Measurements from ENCODE around the gene DISC1. TPM values are rescaled to one million over a fixed set of nuclear protein-coding genes. Genes with fewer than 3 reads are reported as not detected.

Gene DISC1
- total and polyA plus RNA-seq, 2 experiments from 2014 or later: 6.5 to 11.5 TPM

- H3K4me1 ChIP-seq (ENCODE audit: low read depth): no peaks in the 10 kb centered on the region
- H3K9me3 ChIP-seq (ENCODE audit: low read depth): no peaks in the 10 kb centered on the region
- TF ChIP-seq, protein P1, sequence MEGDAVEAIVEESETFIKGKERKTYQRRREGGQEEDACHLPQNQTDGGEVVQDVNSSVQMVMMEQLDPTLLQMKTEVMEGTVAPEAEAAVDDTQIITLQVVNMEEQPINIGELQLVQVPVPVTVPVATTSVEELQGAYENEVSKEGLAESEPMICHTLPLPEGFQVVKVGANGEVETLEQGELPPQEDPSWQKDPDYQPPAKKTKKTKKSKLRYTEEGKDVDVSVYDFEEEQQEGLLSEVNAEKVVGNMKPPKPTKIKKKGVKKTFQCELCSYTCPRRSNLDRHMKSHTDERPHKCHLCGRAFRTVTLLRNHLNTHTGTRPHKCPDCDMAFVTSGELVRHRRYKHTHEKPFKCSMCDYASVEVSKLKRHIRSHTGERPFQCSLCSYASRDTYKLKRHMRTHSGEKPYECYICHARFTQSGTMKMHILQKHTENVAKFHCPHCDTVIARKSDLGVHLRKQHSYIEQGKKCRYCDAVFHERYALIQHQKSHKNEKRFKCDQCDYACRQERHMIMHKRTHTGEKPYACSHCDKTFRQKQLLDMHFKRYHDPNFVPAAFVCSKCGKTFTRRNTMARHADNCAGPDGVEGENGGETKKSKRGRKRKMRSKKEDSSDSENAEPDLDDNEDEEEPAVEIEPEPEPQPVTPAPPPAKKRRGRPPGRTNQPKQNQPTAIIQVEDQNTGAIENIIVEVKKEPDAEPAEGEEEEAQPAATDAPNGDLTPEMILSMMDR (IDR thresholded peaks at IDR 0.05; ENCODE audit: low read depth, low read length): no peak
- no peak overlapping the region for H3K4me3 ChIP-seq
- DNase-seq (ENCODE audit: low read depth in 1 of 2, low spot score in 1 of 2): no peak
- no peak overlapping the region for H3K27ac ChIP-seq
- H3K27me3 ChIP-seq: no peaks in the 10 kb centered on the region
- H3K36me3 ChIP-seq: no peaks in the 10 kb centered on the region
These were observed 62.4 kb downstream of the DISC1 start for GRCh38 chr1:231688989-231689388.

DNA sequence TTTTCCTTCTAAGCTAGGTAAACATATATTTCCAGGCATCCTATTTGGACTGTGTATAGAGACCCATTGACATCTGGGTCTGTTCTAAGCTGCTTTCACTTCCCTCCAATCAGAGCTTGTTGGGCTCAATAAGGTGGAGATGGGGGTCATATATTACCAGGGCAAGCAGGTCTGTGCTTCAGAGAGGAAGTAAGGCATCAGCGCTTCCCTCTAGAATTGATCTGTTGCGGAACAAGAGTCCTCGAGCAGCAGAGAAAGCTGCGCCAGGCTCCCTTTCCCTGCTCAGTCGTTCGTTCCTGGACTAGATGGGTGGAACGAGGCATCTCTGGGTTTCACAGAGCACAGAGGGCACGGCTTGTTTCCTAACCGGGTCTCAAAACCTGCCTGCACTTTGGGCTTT lies 63.5 kb downstream of the DISC1 start:
- H3K9me3 ChIP-seq (ENCODE audit: low read depth): no peaks in the 10 kb centered on the region
- H3K27me3 ChIP-seq: no peaks in the 10 kb centered on the region
- H3K36me3 ChIP-seq: no peaks in the 10 kb centered on the region
- no peaks in the 10 kb centered on the region for H3K4me1 ChIP-seq (ENCODE audit: low read depth)
- no peak for DNase-seq (ENCODE audit: low read depth in 1 of 2, low spot score in 1 of 2)
- TF ChIP-seq, protein P1 (IDR thresholded peaks at IDR 0.05; ENCODE audit: low read depth, low read length): no peak
- no peak overlapping the region for H3K27ac ChIP-seq
- H3K4me3 ChIP-seq: no peak overlapping the region

GRCh38 chr1:231691618-231692259 lies 65.1 kb downstream of the DISC1 start:
- no peaks in the 10 kb centered on the region for H3K9me3 ChIP-seq (ENCODE audit: low read depth)
- no peak overlapping the region for H3K27ac ChIP-seq
- peaks cover 10% of the 10 kb centered on the region for H3K4me1 ChIP-seq (ENCODE audit: low read depth)
- no peaks in the 10 kb centered on the region for H3K36me3 ChIP-seq
- TF ChIP-seq, protein P1 (IDR thresholded peaks at IDR 0.05; ENCODE audit: low read depth, low read length): peak; percentile 95
- H3K4me3 ChIP-seq: no peak overlapping the region
- no peaks in the 10 kb centered on the region for H3K27me3 ChIP-seq
- peak; percentile 43 to 71 for DNase-seq (ENCODE audit: low read depth in 1 of 2, low spot score in 1 of 2)

DNA sequence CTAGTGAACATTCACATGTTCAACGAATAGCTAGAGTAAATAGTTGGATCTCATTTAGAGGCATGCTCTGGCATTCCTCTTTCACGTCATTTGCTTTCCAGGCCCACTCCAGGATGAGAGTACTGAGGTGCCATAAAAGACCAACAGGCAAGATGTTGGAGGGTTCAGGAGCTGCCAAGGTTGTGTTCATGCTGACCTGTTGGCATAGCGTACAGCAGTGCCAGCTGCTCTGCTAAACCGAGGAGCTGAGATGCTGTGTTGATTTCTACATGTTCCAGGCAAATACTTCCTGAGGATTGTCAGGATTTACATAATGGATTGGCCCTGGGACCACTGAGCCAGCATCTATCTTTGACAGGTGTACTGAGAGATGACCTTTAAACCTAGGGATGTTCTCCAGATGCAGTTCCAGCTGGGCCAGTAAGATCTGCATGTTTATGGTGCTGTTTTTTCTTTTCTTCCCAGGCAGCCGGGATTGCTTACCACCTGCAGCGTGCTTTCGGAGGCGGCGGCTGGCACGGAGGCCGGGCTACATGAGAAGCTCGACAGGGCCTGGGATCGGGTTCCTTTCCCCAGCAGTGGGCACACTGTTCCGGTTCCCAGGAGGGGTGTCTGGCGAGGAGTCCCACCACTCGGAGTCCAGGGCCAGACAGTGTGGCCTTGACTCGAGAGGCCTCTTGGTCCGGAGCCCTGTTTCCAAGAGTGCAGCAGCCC lies 66.9 kb downstream of the DISC1 start:
- H3K27me3 ChIP-seq: no peaks in the 10 kb centered on the region
- no peaks in the 10 kb centered on the region for H3K36me3 ChIP-seq
- no peaks in the 10 kb centered on the region for H3K9me3 ChIP-seq (ENCODE audit: low read depth)
- H3K4me1 ChIP-seq (ENCODE audit: low read depth): peaks cover 11% of the 10 kb centered on the region
- H3K4me3 ChIP-seq: no peak overlapping the region
- no peak overlapping the region for H3K27ac ChIP-seq
- DNase-seq (ENCODE audit: low read depth in 1 of 2, low spot score in 1 of 2): no peak
- TF ChIP-seq, protein P1 (IDR thresholded peaks at IDR 0.05; ENCODE audit: low read depth, low read length): no peak

GRCh38 chr1:231694075-231694431 lies 67.5 kb downstream of the DISC1 start:
- Histone ChIP-seq H3K27ac (no peak overlapping the region), H3K4me1 (ENCODE audit: low read depth) (peaks cover 11% of the 10 kb centered on the region), H3K9me3 (ENCODE audit: low read depth) (no peaks in the 10 kb centered on the region), H3K4me3 (no peak overlapping the region), H3K27me3 (no peaks in the 10 kb centered on the region), H3K36me3 (no peaks in the 10 kb centered on the region)
- no peak for DNase-seq (ENCODE audit: low read depth in 1 of 2, low spot score in 1 of 2)
- TF ChIP-seq, protein P1 (IDR thresholded peaks at IDR 0.05; ENCODE audit: low read depth, low read length): no peak
